GM19372 (cell line): ENCODE data around the gene RFPL2.
"Not testable (repeated sequence)": the region's sequence is repeated elsewhere in the genome, so short reads cannot be mapped to it uniquely, and the experiment has no call there.

Source experiments
- ATAC-seq: cut with Tn5 transposase; IDR thresholded peaks from one replicate; pipeline ENCODE4 v1.9.1; 2021; ENCODE audit warnings: mild to moderate bottlenecking, low read depth, moderate library complexity; ENCODE audit not compliant: unreplicated experiment

RFPL2 gene

DNA sequence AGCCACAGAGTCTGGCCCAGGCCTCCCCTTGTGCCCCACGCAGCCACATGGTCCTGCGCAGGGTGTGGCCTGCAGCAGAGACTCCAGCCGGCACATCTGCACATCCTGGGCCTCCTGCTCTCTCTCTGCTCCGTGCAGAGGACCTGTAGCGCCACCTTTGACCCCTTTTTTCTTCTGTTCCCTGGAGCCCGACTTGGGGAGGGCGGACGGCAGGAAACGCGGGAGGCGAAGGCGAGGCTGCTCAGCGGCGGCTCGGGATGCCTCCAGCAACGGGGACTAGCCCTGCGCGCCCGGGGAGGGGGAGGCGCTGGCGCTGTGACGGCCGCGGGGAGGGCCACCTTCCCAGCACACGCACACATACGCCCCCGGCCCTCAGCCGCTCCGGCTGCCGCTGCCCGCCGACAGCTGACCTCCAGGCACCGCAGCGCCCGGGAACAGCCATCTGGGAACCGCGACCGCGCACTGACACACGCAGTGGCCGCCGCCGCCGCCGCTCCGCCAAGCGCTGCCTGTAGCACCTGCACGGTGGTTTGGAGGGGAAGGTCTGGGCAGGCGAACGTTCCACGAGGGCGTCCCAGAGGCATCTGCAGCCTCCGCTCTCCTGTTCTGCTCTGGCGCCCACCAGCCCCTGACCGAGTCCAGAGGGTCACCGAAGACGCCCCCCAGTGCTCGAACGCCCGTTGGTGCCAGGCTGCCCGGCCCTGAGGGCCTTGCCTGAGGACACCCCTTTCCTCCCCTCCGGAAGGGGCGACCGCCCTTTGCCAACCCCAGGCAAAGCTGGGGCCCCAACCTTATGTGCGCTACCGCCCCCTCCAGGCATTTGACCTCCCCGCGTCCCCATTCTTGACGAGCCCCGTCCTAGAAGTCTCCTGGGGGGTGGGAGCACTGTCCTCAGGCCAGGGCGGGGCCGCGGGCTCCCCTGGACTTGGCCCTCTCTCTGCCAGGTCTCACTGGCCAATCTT is 28.9 kb downstream of the RFPL2 start:
- no peak for ATAC-seq

DNA sequence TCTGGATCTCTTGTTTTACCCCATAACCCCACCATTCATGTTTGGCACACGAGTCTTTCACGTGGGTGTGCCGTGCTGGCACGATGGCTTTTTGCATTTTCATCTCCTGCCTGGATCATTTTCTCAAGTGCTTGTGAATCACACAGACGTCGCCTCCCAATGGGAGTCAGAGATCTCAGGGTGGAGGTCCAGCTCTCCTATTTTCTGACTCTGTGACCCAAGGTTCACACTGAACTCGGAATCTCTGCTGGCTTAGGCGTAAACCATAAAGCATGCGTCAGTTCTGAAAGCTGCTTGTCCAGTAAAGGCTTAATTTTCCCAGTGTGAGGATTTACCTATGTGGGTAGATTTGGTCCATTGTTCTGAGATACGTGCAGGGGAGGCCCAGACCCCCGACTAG is 29.8 kb downstream of the RFPL2 start:
- no peak for ATAC-seq

DNA sequence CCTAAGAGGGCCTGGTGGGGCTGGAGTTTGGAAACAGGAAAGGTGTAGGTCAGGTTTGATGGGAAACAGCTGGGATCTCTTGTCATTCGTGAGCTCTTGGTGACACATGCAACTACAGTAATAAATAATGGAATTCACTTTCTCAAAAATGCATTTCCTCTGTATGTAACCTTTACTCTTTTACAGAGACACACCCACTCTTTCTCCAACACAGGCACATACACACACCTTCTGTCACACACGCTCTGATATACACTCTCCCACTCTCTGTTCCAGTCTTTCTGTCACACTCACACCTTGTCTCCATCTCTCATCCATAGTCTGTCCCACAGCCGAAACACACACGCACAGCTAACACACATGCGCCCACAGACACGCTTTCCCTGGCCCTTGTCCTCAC is 39.2 kb downstream of the RFPL2 start:
- ATAC-seq, result no peak

DNA sequence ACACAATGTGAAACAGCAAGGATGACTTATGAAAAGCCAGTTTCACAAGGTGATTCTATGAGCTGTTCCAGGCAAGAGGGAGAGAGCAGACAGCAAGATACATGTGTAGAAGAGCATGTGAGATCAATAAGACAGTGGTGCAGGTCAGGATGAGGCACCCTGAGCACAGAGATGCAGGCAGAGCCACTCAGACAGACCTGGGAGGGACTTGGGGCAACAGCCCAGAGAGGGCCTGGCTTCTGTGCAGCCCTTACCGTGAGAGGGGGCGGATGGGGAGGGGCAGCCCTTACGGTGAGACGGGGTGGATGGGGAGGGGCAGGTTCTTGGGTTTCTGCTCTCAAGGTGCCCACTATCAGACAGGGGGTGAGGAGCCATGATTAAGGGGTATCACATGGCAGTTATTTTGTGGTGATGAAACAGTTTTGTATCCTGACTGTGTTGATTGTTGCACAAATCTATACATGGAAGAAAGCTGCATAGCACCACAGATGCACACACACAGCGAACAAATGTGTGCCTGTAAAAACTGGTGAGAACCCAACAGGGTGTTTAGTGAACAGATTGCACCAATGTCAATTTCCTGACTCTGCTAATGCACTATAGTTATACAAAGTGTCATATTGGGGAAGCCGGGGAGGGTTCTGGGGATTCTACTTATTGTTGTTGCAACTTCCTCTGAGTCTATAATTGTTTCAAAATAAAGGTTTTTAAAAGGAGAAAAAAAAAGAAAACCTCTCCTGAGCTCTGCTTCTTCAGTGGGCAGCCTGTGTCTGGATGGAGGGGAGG is 40.6 kb downstream of the RFPL2 start:
- no peak for ATAC-seq

DNA sequence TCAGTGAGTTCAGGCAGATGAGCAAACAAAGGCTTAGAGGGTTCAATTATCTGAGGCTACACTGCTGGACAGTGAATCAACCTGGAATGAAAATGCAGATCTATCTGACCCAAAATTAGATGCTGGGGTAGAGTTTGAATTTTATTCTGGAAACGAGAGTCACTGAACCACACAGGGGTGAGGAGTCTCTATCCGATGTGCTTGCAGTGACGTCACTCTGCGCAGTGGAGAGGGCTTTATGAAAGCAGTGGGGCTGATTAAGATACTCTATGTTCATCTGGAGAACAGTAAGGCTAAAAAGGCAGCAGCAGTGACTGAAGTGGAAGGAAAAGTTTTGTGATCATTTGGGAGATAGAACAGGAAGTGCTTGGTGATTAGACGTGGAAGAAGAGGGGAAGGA is 44.5 kb downstream of the RFPL2 start:
- not testable (repeated sequence) for ATAC-seq

DNA sequence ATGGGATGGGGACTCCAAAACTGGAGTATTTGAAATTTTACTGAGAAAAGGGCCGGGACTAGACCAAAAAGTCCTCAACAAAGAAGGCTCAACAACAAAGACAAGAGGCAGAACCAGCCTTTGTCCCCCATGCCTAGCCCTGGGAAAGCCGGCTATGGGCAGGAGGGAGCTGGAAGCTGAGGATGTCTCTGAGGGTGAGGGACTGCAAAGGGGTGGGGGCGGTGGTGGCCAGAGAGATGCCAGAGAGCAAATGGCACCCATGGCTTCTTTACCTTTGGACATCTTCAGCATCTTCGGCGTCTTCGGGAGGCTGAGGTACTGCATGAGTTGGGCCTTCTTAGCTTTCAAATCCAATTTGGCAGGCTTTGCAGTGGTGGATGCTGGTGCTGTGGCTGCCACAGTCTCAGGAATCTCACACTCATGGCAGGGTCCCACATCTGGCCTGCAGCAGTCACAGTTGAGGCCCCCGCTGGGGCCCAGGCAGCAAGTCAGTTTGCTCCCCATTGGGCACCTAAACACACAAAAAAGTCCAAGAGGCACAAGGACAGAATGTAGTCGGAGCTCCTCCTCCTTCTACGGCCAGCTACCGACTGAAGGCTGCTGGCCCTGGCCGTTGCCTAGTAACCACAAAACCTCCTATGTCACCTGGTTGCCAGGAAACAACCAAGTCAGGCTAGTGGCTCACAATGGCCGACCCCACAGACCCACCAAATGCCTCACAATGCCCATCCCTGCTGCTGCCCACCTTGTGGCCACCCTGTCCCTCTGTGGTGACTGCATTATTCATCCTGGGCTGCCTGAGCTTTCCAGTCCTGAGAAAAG is 46.0 kb downstream of the RFPL2 start, which contains the start of gene C22orf42:
Gene C22orf42, minus strand, starts transcription at position 592 of the 822 bp plus-strand sequence. Its CDS starts 88 bp downstream, at position 504.
- no peak for ATAC-seq

DNA sequence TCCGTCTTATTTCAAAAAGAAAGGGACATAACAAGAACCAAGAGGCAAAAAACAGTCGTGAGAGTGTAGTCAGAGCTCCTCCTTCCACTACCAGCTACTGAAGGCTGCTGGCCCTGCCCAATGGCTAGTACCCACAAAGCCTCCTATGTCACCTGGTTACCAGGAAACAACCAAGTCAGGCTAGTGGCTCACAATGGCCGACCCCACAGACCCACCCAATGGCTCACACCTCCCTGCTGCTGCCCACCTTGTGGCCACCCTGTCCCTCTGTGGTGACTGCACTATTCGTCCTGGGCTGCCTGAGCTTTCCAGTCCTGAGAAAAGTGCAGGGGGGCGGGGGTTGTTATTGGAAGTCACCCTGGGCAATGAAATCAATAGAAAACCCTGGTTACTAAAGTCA is 47.2 kb downstream of the RFPL2 start:
- ATAC-seq, result not testable (repeated sequence)

DNA sequence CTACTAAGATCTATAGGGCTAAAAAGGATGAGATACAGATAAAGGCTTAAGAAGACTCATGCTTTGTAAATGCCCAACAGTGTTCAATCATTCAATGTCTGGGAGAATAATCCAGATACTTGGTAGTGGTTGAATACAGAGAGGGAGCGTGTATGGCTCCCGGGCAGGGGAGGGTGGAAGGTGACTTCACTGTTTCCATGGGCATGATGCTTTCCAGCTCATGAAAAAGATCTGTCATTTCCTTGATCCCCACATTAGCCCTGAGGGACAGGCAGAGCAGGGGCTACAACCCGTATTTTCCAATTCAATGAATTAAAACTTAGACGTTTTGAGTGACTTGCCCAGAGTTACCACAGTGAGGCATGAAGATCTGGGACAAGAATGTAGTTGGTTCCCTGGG is 50.1 kb downstream of the RFPL2 start:
- not testable (repeated sequence) for ATAC-seq

DNA sequence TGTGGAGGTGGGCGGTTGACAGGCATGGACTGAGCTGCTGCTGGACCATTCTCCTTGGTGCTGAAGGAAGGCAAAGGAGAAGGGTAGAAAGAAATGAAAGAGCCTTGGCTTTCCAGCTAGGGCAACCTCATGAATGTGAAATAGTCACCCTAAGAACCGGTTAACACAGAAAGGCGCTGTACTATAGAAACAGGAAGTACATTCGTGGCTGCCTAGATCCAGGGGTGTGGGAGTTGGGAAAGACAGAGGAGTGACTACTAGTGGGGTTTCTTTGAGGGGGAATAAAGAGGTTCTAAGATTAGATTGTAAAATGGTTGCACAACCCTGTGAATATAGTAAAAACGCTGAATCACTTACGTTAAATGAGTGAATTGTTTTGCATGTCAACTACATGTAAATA is 53.2 kb downstream of the RFPL2 start:
- ATAC-seq, result not testable (repeated sequence)

DNA sequence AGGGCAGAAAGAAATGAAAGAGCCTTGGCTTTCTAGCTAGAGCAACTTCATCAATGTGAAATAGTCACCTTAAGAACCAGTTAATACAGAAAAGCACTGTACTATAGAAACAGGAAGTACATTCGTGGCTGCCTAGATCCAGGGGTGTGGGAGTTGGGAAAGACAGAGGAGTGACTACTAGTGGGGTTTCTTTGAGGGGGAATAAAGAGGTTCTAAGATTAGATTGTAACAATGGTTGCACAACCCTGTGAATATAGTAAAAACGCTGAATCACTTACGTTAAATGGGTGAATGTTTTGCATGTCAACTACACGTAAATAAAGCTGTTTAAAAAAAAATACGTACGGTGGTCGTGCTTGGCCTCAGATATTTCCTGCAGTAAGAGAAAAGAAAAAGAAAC is 54.2 kb downstream of the RFPL2 start:
- not testable (repeated sequence) for ATAC-seq

DNA sequence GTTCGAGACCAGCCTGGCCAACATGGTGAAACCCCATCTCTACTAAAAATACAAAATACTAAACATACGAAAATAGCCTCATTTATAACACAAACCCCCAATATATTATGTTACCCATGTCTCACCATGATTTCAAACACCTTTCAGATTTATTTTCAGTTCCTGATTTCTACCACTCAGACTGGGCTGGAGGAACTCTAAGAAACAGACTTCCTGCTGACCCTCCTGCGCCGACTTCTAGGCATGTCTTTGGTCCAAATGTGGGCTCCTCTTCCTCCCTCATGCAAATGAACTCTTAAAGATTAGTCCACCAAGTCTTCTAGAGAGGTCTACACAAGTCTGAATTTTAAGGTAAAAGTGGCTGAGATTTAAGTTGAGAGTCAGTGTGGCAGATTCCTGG is 56.5 kb downstream of the RFPL2 start:
- ATAC-seq, result not testable (repeated sequence)

DNA sequence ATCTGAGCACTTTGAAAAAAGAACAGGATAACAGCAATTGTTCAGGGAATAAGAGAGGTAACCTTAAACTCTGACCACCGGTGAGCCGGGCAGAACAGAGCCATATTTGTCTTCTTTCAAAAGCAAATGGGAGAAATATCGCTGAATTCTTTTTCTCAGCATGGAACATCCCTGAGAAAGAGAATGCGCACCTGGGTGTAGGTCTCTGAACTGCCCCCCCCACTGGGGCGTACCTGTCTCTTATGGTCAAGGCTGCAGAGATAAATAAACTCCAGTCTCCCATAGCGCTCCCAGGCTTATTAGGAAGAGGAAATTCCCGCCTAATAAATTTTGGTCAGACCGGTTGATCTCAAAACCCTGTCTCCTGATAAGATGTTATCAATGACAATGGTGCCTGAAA is 57.7 kb downstream of the RFPL2 start:
- not testable (repeated sequence) for ATAC-seq

DNA sequence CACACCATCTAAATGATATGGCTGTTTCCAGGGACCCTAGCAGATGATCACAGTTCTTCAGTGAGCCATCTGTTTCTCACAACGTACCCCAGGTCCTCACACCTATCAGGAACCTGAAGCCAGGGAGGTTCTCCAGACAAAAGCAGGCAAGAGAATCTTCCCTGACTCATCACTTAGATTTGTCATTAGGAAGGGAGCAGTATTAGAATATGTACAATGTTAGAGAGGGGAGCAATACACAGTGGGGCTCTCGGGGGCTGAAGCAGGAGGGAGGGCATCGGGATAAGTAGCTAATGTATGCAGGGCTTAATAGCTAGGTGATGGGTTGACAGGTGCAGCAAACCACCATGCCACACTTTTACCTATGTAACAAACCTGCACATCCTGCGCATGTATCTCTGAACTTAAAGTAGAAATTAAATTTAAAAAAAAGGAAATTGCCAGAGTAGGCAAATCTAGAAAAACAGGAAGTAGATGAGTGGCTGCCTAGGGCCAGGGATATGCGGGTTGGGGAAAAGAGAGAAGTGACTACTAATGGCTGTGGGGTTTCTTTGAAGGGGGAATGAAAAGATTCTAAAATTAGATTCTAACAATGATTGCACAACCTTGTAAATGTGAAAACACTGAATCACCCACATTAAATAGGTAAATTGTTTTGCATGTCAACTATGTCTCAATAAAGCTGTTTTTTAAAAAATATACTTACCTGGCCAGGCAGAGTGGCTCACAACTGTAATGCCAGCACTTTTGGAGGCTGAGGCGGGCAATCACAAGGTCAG is 60.2 kb downstream of the RFPL2 start:
- ATAC-seq, result no peak

DNA sequence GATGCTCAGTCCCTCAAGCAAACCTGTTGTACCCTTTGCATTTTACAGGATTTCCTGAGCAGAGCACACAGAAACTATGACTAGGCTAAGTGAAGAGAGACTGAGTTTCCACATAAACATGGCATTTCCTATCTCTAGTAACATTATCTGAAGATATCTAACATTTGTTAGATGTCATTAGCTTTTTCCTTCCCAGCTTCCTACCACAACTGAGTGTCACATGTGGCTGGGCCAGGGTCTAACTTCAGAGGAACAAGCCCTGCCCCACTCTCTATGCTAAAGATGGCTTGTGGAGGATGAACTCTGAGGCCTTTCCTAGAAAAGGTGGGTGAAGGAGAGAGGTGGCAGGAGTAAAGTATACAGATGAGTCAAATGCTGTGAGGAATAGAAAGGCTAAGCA is 62.3 kb downstream of the RFPL2 start:
- ATAC-seq, result no peak

DNA sequence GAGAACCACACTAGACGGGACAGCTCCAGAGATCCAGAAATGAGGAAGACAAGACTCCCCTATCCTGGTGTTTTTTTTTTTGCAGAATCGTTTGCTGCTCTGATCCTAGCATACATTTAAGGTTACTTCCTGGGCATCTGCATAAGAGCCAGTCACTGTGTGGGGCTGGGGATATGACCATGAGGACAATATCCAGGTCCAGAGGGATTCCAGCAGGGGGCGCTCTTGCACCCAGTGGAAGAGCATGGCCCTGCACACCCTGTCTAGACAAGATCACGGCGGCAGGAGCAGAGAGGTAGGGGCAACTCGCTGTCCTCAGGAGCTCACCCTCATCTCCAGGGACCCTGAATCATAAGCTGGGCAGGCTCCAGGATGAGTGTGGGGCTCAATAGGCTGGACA is 64.2 kb downstream of the RFPL2 start:
- ATAC-seq, result not testable (repeated sequence)
